Activated CD4-positive, alpha-beta T cell treated with anti-CD3 and anti-CD28 coated beads for 36 hours (primary cell): ENCODE measurements around the gene IGFL2. TPM values are rescaled to one million over a fixed set of nuclear protein-coding genes. Genes with fewer than 3 reads are reported as not detected.
"Not testable (repeated sequence)": the region's sequence is repeated elsewhere in the genome, so short reads cannot be mapped to it uniquely, and the experiment has no call there.

Source experiments
- ATAC-seq: fragments of 200-7000 bp; cut with Tn5 transposase; one replicate; pipeline ENCODE4 v1.10.0; 2021; ENCODE audit warnings: mild to moderate bottlenecking, moderate library complexity
- CTCF ChIA-PET: fragments of 350-600 bp; sonication (Branson Sonifier 250); formaldehyde crosslinking; loops from one replicate; lab custom pipeline; 2021; ENCODE audit warnings: antibody characterized with exemption; lab: Charles Lee
- POLR2A ChIA-PET: fragments of 350-600 bp; sonication (Branson Sonifier 250); formaldehyde crosslinking; loops from one replicate; lab custom pipeline; 2021; ENCODE audit warnings: antibody characterized with exemption, inconsistent platforms; lab: Charles Lee
- DNase-seq: peaks from one replicate; pipeline ENCODE4 v3.0.0-alpha.2; 2020
- H3K27ac Mint-ChIP-seq: one replicate; pipeline ENCODE4 v1.8.0; 2021; ENCODE audit warnings: mixed read lengths
- H3K27me3 Mint-ChIP-seq: one replicate; pipeline ENCODE4 v1.8.0; 2021; ENCODE audit warnings: mixed read lengths
- H3K36me3 Mint-ChIP-seq: one replicate; pipeline ENCODE4 v1.8.0; 2021; ENCODE audit warnings: low read depth, mixed read lengths
- H3K4me1 Mint-ChIP-seq: one replicate; pipeline ENCODE4 v1.8.0; 2021; ENCODE audit warnings: mixed read lengths
- H3K4me3 Mint-ChIP-seq: one replicate; pipeline ENCODE4 v1.8.0; 2021; ENCODE audit warnings: mild to moderate bottlenecking, moderate library complexity, mixed read lengths
- H3K9me3 Mint-ChIP-seq: one replicate; pipeline ENCODE4 v1.8.0; 2021; ENCODE audit warnings: low read depth, mixed read lengths
- intact Hi-C, 2 experiments: fragments of 100-400 bp; cut with DNase I in 1 of 2; cut with micrococcal nuclease in 1 of 2; formaldehyde crosslinking; loops; one replicate each; pipeline versions ENCODE4 v1.14.2 to v1.15.1; 2022 to 2024; cut with DNase I, micrococcal nuclease
- total RNA-seq, 2 experiments: library from RNA; stranded (reverse); gene quantifications; one replicate each; pipeline ENCODE4 v1.2.3, GENCODE V29; 2021

Gene IGFL2
- total RNA-seq, 2 experiments from 2014 or later, result not detected

GRCh38 chr19:46202426-46202825 is 54.4 kb downstream of the IGFL2 start:
- intact Hi-C loops, result no loop called here
- Mint-ChIP-seq H3K4me1 (no peaks in the 10 kb centered on the region), H3K27me3 (peaks cover 24% of the 10 kb centered on the region), H3K27ac (no peak overlapping the region), H3K4me3 (no peak overlapping the region), H3K36me3 (no peaks in the 10 kb centered on the region), H3K9me3 (no peaks in the 10 kb centered on the region)
- POLR2A ChIA-PET, result no interaction called here
- no peak for ATAC-seq
- CTCF ChIA-PET, result no interaction called here
- no peak for DNase-seq

GRCh38 chr19:46202872-46203860 is 55.1 kb downstream of the IGFL2 start:
- intact Hi-C loops, result no loop called here
- Mint-ChIP-seq H3K9me3 (no peaks in the 10 kb centered on the region), H3K36me3 (no peaks in the 10 kb centered on the region), H3K4me1 (no peaks in the 10 kb centered on the region), H3K27ac (no peak overlapping the region), H3K4me3 (no peak overlapping the region), H3K27me3 (peaks cover 23% of the 10 kb centered on the region)
- POLR2A ChIA-PET, result no interaction called here
- CTCF ChIA-PET, result no interaction called here
- ATAC-seq, result no peak
- DNase-seq, result no peak

GRCh38 chr19:46204008-46204407 is 56.0 kb downstream of the IGFL2 start:
- Mint-ChIP-seq H3K4me3 (no peak overlapping the region), H3K36me3 (no peaks in the 10 kb centered on the region), H3K4me1 (peaks cover 7% of the 10 kb centered on the region), H3K27me3 (peaks cover 22% of the 10 kb centered on the region), H3K9me3 (no peaks in the 10 kb centered on the region), H3K27ac (no peak overlapping the region)
- intact Hi-C loops, result no loop called here
- ATAC-seq (no peak), DNase-seq (no peak)
- CTCF ChIA-PET, result no interaction called here
- POLR2A ChIA-PET, result no interaction called here

- ATAC-seq (no peak), DNase-seq (no peak)
- ChIA-PET CTCF (interaction anchor here (0.6 to 0.8 kb wide), 2 partner anchors 60 to 310 kb away, joined by 3 to 4 read pairs; no protein-coding TSS in a partner anchor), POLR2A (no interaction called here)
- Mint-ChIP-seq H3K27me3 (peaks cover 29% of the 10 kb centered on the region), H3K27ac (no peak overlapping the region), H3K4me3 (no peak overlapping the region), H3K36me3 (no peaks in the 10 kb centered on the region), H3K9me3 (no peaks in the 10 kb centered on the region), H3K4me1 (peaks cover 11% of the 10 kb centered on the region)
- intact Hi-C loops, result no loop called here
Measured at GRCh38 chr19:46205183-46205984, 57.3 kb downstream of the IGFL2 start.

GRCh38 chr19:46206176-46206575 is 58.1 kb downstream of the IGFL2 start:
- peaks cover 11% of the 10 kb centered on the region for H3K4me1 Mint-ChIP-seq
- no peaks in the 10 kb centered on the region for H3K9me3 Mint-ChIP-seq
- H3K27ac Mint-ChIP-seq, result no peak overlapping the region
- no peak for ATAC-seq
- ChIA-PET POLR2A (no interaction called here), CTCF (interaction anchor here (1.0 kb wide), 1 partner anchor 129 kb away, joined by 3 read pairs; no protein-coding TSS in a partner anchor)
- no peak overlapping the region for H3K4me3 Mint-ChIP-seq
- no peak for DNase-seq
- H3K36me3 Mint-ChIP-seq, result no peaks in the 10 kb centered on the region
- intact Hi-C loops, result no loop called here
- H3K27me3 Mint-ChIP-seq, result peaks cover 29% of the 10 kb centered on the region

- H3K36me3 Mint-ChIP-seq, result no peaks in the 10 kb centered on the region
- intact Hi-C loops, result no loop called here
- H3K27me3 Mint-ChIP-seq, result peaks cover 25% of the 10 kb centered on the region
- POLR2A ChIA-PET, result no interaction called here
- peaks cover 11% of the 10 kb centered on the region for H3K4me1 Mint-ChIP-seq
- H3K27ac Mint-ChIP-seq, result no peak overlapping the region
- DNase-seq (no peak), ATAC-seq (no peak)
- CTCF ChIA-PET, result interaction anchor here (1.0 kb wide), 1 partner anchor 130 kb away, joined by 3 read pairs; no protein-coding TSS in a partner anchor
- no peaks in the 10 kb centered on the region for H3K9me3 Mint-ChIP-seq
- no peak overlapping the region for H3K4me3 Mint-ChIP-seq
Measured at GRCh38 chr19:46206682-46207081, 58.6 kb downstream of the IGFL2 start.

- intact Hi-C loops, H3K27ac Mint-ChIP-seq, H3K36me3 Mint-ChIP-seq, H3K9me3 Mint-ChIP-seq, CTCF ChIA-PET, H3K4me3 Mint-ChIP-seq, DNase-seq, POLR2A ChIA-PET, ATAC-seq: not testable (repeated sequence)
- peaks cover 11% of the 10 kb centered on the region for H3K4me1 Mint-ChIP-seq
- H3K27me3 Mint-ChIP-seq, result peaks cover 18% of the 10 kb centered on the region
Measured at GRCh38 chr19:46207858-46208257, 59.8 kb downstream of the IGFL2 start.

- peak; percentile 82 for ATAC-seq
- H3K27ac Mint-ChIP-seq, result no peak overlapping the region
- ChIA-PET POLR2A (no interaction called here), CTCF (interaction anchor here (0.9 to 1.1 kb wide), 2 partner anchors 116 to 127 kb away, joined by 3 read pairs; no protein-coding TSS in a partner anchor)
- no peak overlapping the region for H3K4me3 Mint-ChIP-seq
- peaks cover 11% of the 10 kb centered on the region for H3K4me1 Mint-ChIP-seq
- H3K36me3 Mint-ChIP-seq, result no peaks in the 10 kb centered on the region
- H3K27me3 Mint-ChIP-seq, result peaks cover 23% of the 10 kb centered on the region
- H3K9me3 Mint-ChIP-seq, result no peaks in the 10 kb centered on the region
- DNase-seq, result no peak
- intact Hi-C loops, result no loop called here
Measured at GRCh38 chr19:46209051-46209450, 61.0 kb downstream of the IGFL2 start.

- Mint-ChIP-seq H3K9me3 (no peaks in the 10 kb centered on the region), H3K36me3 (no peaks in the 10 kb centered on the region), H3K27me3 (peaks cover 25% of the 10 kb centered on the region), H3K27ac (no peak overlapping the region), H3K4me3 (no peak overlapping the region), H3K4me1 (peaks cover 11% of the 10 kb centered on the region)
- ChIA-PET POLR2A (no interaction called here), CTCF (interaction anchor here (0.9 kb wide), 1 partner anchor 127 kb away, joined by 3 read pairs; no protein-coding TSS in a partner anchor)
- intact Hi-C loops, result no loop called here
- no peak for DNase-seq
- peak; percentile 36 for ATAC-seq
Measured at GRCh38 chr19:46209472-46209871, 61.4 kb downstream of the IGFL2 start.

- ChIA-PET POLR2A (no interaction called here), CTCF (no interaction called here)
- Mint-ChIP-seq H3K4me3 (no peak overlapping the region), H3K9me3 (no peaks in the 10 kb centered on the region), H3K4me1 (peaks cover 11% of the 10 kb centered on the region), H3K27ac (no peak overlapping the region), H3K27me3 (peaks cover 25% of the 10 kb centered on the region), H3K36me3 (no peaks in the 10 kb centered on the region)
- no peak for ATAC-seq
- intact Hi-C loops, result no loop called here
- DNase-seq, result no peak
Measured at GRCh38 chr19:46210669-46211068, 62.6 kb downstream of the IGFL2 start.
